GM12878 (cell line): ENCODE results near the gene ANKRD53. TPM values are rescaled to one million over a fixed set of nuclear protein-coding genes. Genes with fewer than 3 reads are reported as not detected.

ENCODE experiments used
- ATAC-seq: fragments of 200-7000 bp; cut with Tn5 transposase; 3 replicates; pipeline ENCODE4 v1.9.1; 2020; ENCODE audit warnings: mild to moderate bottlenecking, moderate library complexity
- BruUV-seq: library from RNA; stranded (reverse); fragments of 400-500 nt; replicated peaks from 2 replicates; lab custom pipeline; 2021; lab: Mats Ljungman, UMichigan
- CTCF ChIA-PET: fragments of 300-600 bp; sonication (Branson Sonifier 250); formaldehyde crosslinking; extraction: SDS; loops from one replicate; lab custom pipeline; 2021; ENCODE audit warnings: inconsistent platforms; lab: Yijun Ruan, JAX
- POLR2A ChIA-PET: fragments of 350-600 bp; formaldehyde crosslinking; extraction: SDS; loops from one replicate; lab custom pipeline; 2021; ENCODE audit warnings: inconsistent platforms; lab: Charles Lee
- RAD21 ChIA-PET: fragments of 300-600 bp; sonication (Branson Sonifier 250); formaldehyde crosslinking; loops from one replicate; lab custom pipeline; 2023; ENCODE audit warnings: antibody characterized with exemption; ENCODE audit not compliant: unreplicated experiment; lab: Charles Lee
- SMC1A ChIA-PET: fragments of 300-600 bp; sonication (Branson Sonifier 250); formaldehyde crosslinking; loops from one replicate; lab custom pipeline; 2023; ENCODE audit not compliant: unreplicated experiment, uncharacterized antibody; lab: Charles Lee
- DNase-seq: peaks from one replicate; pipeline ENCODE4 v3.0.0-alpha.2; 2011; ENCODE audit warnings: low read depth, low spot score
- FAIRE-seq: peaks from 3 replicates; lab custom pipeline; 2011; peaks lifted over from hg19 to GRCh38; lab: Jason Lieb, UNC
- H2AFZ ChIP-seq: 2 replicates; pipeline ENCODE4 v1.6.0; 2011; ENCODE audit warnings: low read depth, low read length, control low read depth; ENCODE audit not compliant: control insufficient read depth
- H3K27ac ChIP-seq: 2 replicates; pipeline ENCODE4 v1.5.1; 2011; ENCODE audit warnings: control low read depth; ENCODE audit not compliant: control insufficient read depth, insufficient read depth
- H3K27me3 ChIP-seq, 2 experiments: replicated peaks in 1 of 2; 2 replicates each; pipeline versions ENCODE4 v1.6.0 to v1.6.1; 2011; ENCODE audit warnings: low read length in 1 of 2; ENCODE audit not compliant: control insufficient read depth in 2 of 2, insufficient read depth in 2 of 2
- H3K36me3 ChIP-seq, 2 experiments: 2 replicates each; pipeline ENCODE4 v1.5.1; 2011; ENCODE audit warnings: low read length in 1 of 2; ENCODE audit not compliant: control insufficient read depth in 2 of 2, insufficient read depth in 2 of 2
- H3K4me1 ChIP-seq: 2 replicates; pipeline ENCODE4 v1.6.1; 2011; ENCODE audit warnings: mild to moderate bottlenecking, low read length, moderate library complexity, mixed read lengths; ENCODE audit not compliant: control insufficient read depth, insufficient read depth
- H3K4me2 ChIP-seq: 2 replicates; pipeline ENCODE4 v1.6.0; 2011; ENCODE audit warnings: control low read depth; ENCODE audit not compliant: control insufficient read depth, insufficient read depth
- H3K4me3 ChIP-seq: fragments of 200-600 bp; sonication (generic); 2 replicates; pipeline ENCODE4 v1.5.1; 2016
- H3K79me2 ChIP-seq: 2 replicates; pipeline ENCODE4 v1.6.0; 2011; ENCODE audit warnings: low read length; ENCODE audit not compliant: control insufficient read depth, insufficient read depth
- H3K9ac ChIP-seq: 2 replicates; pipeline ENCODE4 v1.8.0; 2011; ENCODE audit warnings: low read length, control low read depth, mixed read lengths; ENCODE audit not compliant: control insufficient read depth, insufficient read depth
- H3K9me3 ChIP-seq: replicated peaks from 3 replicates; pipeline ENCODE4 v1.5.1; 2011; ENCODE audit warnings: mild to moderate bottlenecking, low read length; ENCODE audit not compliant: control insufficient read depth, insufficient read depth
- H4K20me1 ChIP-seq: 2 replicates; pipeline ENCODE4 v1.6.0; 2011; ENCODE audit not compliant: control insufficient read depth, insufficient read depth
- CEBPZ ChIP-seq: fragments of 150-350 bp; IDR thresholded peaks from 2 replicates; pipeline ENCODE4 v1.6.1; 2016; ENCODE audit warnings: low read depth, low read length
- ETV6 ChIP-seq, 2 experiments: fragments of 450-650 bp in 1 of 2; IDR thresholded peaks in 1 of 2; conservative IDR thresholded peaks in 1 of 2; 2 replicates each; pipeline ENCODE4 v1.6.1; 2014; ENCODE audit warnings: antibody characterized with exemption in 1 of 2, borderline replicate concordance in 1 of 2, low read depth in 1 of 2, mild to moderate bottlenecking in 1 of 2, moderate library complexity in 1 of 2
- FOXK2 ChIP-seq: fragments of 450-650 bp; IDR thresholded peaks from 2 replicates; pipeline ENCODE4 v1.6.1; 2017; ENCODE audit warnings: mild to moderate bottlenecking, moderate library complexity
- IRF4 ChIP-seq: IDR thresholded peaks from 2 replicates; pipeline ENCODE4 v1.6.1; 2011; ENCODE audit warnings: low read depth, low read length
- MEF2A ChIP-seq: IDR thresholded peaks from 2 replicates; pipeline ENCODE4 v1.6.1; 2011; ENCODE audit warnings: low read depth, mild to moderate bottlenecking, low read length, moderate library complexity; ENCODE audit not compliant: insufficient read depth
- POU2F2 ChIP-seq: IDR thresholded peaks from 3 replicates; pipeline ENCODE4 v1.6.1; 2011; ENCODE audit warnings: low read depth, mild to moderate bottlenecking, low read length, borderline replicate concordance
- RAD21 ChIP-seq: IDR thresholded peaks from 2 replicates; pipeline ENCODE4 v1.6.1; 2011; ENCODE audit warnings: mild to moderate bottlenecking, low read depth, low read length, moderate library complexity; ENCODE audit not compliant: insufficient read depth
- RB1 ChIP-seq: fragments of 450-650 bp; formaldehyde crosslinking; IDR thresholded peaks from 2 replicates; pipeline ENCODE4 v1.6.1; 2017; ENCODE audit warnings: mild to moderate bottlenecking, borderline replicate concordance
- RUNX3 ChIP-seq: IDR thresholded peaks from 2 replicates; pipeline ENCODE4 v1.6.1; 2012; ENCODE audit warnings: low read length, inconsistent platforms
- SREBF1 ChIP-seq: IDR thresholded peaks from 2 replicates; pipeline ENCODE4 v1.6.1; 2012; ENCODE audit warnings: mild to moderate bottlenecking, low read length
- STAT3 ChIP-seq: IDR thresholded peaks from 2 replicates; pipeline ENCODE4 v1.6.1; 2011; ENCODE audit warnings: low read depth, low read length, improper control_type of control experiment
- TAF1 ChIP-seq: IDR thresholded peaks from 2 replicates; pipeline ENCODE4 v1.6.1; 2011; ENCODE audit warnings: mild to moderate bottlenecking, low read depth, low read length, borderline replicate concordance
- WGBS: methylation state at CpG from one replicate; pipeline ENCODE4 v1.1.6; 2016; ENCODE audit warnings: low lambda C conversion rate; ENCODE audit not compliant: insufficient replicate concordance, insufficient coverage; ENCODE audit errors: missing lambda C conversion rate; 5-methylcytosine and 5-hydroxymethylcytosine counted together
- in situ Hi-C: fragments of 300-500 bp; cut with MboI; formaldehyde crosslinking; loops from 9 replicates; pipeline ENCODE4 v1.14.3; 2018; ENCODE audit warnings: mixed read lengths
- intact Hi-C: fragments of 100-400 bp; cut with micrococcal nuclease; formaldehyde crosslinking; loops from one replicate; pipeline ENCODE4 v1.14.2; 2022; ENCODE audit not compliant: unreplicated experiment
- polyA plus RNA-seq, 11 experiments: library from polyadenylated mRNA; depleted of rRNA in 4 of 11; unstranded in 6 of 11; stranded (reverse) in 5 of 11; fragments of >200 nt; fragmentation: Nextera tagmentation in 4 of 11; fragmentation: Illumina TruSeq in 1 of 11; extraction: Ambion mirVana in 4 of 11; extraction: Trizol in 1 of 11; gene quantifications; 1 replicate in 1 of 11; 2 replicates in 10 of 11; pipeline versions ENCODE4 v1.2.1 to v1.2.3, GENCODE V29; 2011 to 2016; ENCODE audit warnings: inconsistent platforms in 2 of 11, missing spikeins in 2 of 11, low read depth in 1 of 11
- total RNA-seq, 4 experiments: library from RNA; depleted of rRNA in 3 of 4; stranded (reverse); fragments of >200 nt in 3 of 4; fragmentation: Illumina TruSeq in 1 of 4; extraction: Trizol in 1 of 4; gene quantifications; 2 replicates each; pipeline versions ENCODE4 v1.2.1 to v1.2.3, GENCODE V29; 2013 to 2021
- TF ChIP-seq, protein P1 (sequence below): fragments of 450-650 bp; formaldehyde crosslinking; IDR thresholded peaks from 2 replicates; pipeline ENCODE4 v1.5.0; 2022; ENCODE audit warnings: mild to moderate bottlenecking, missing genetic modification characterization

ANKRD53 gene
- total and polyA plus RNA-seq, 10 of the 15 experiments (the other 5 are each of a cell fraction or from before 2014, with no cell fraction given) = 0.04 TPM; not detected in 8

- in situ Hi-C loops = no loop called here
- no peaks in the 10 kb centered on the region for H3K4me1 ChIP-seq
- no peak within 1 kb of the TSS for H3K27ac ChIP-seq
- H3K4me3 ChIP-seq = no peak within 1 kb of the TSS
- ChIA-PET RAD21 (no interaction called here), SMC1A (no interaction called here), POLR2A (no interaction called here), CTCF (interaction anchor here (0.6 to 3.4 kb wide), 3 partner anchors 12 to 124 kb away, joined by 3 to 12 read pairs (median 3); no protein-coding TSS in a partner anchor)
- H3K36me3 ChIP-seq = no peaks in the 10 kb centered on the region
- no peak for FAIRE-seq
- no peak for ATAC-seq
- BruUV-seq = no TSS peak
- no peaks in the 10 kb centered on the region for H3K79me2 ChIP-seq
- H2AFZ ChIP-seq = no peak within 1 kb of the TSS
- H3K27me3 ChIP-seq = peaks cover 0 to 5% of the 10 kb centered on the region in 2 experiments; a peak in 2 of 4 replicates
- no peaks in the 10 kb centered on the region for H4K20me1 ChIP-seq
- DNase-seq = no peak
- H3K9ac ChIP-seq = no peak within 1 kb of the TSS
- H3K4me2 ChIP-seq = no peak within 1 kb of the TSS
- TF ChIP-seq TAF1 (no peak), RUNX3 (no peak), IRF4 (no peak), RAD21 (no peak), SREBF1 (no peak), FOXK2 (no peak), RB1 (no peak), STAT3 (no peak), MEF2A (no peak), POU2F2 (no peak), CEBPZ (no peak), ETV6 (conservative IDR thresholded peaks at IDR 0.05 in 1 of 2, IDR thresholded peaks at IDR 0.05 in 1 of 2; ENCODE audit: borderline replicate concordance in 1 of 2, low read depth in 1 of 2) (no peak)
- TF ChIP-seq, protein P1, sequence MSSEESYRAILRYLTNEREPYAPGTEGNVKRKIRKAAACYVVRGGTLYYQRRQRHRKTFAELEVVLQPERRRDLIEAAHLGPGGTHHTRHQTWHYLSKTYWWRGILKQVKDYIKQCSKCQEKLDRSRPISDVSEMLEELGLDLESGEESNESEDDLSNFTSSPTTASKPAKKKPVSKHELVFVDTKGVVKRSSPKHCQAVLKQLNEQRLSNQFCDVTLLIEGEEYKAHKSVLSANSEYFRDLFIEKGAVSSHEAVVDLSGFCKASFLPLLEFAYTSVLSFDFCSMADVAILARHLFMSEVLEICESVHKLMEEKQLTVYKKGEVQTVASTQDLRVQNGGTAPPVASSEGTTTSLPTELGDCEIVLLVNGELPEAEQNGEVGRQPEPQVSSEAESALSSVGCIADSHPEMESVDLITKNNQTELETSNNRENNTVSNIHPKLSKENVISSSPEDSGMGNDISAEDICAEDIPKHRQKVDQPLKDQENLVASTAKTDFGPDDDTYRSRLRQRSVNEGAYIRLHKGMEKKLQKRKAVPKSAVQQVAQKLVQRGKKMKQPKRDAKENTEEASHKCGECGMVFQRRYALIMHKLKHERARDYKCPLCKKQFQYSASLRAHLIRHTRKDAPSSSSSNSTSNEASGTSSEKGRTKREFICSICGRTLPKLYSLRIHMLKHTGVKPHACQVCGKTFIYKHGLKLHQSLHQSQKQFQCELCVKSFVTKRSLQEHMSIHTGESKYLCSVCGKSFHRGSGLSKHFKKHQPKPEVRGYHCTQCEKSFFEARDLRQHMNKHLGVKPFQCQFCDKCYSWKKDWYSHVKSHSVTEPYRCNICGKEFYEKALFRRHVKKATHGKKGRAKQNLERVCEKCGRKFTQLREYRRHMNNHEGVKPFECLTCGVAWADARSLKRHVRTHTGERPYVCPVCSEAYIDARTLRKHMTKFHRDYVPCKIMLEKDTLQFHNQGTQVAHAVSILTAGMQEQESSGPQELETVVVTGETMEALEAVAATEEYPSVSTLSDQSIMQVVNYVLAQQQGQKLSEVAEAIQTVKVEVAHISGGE (CRISPR knock-in tag) = no peak
- WGBS = 22% methylated on average over 13 of the region's 14 CpGs
- H3K9me3 ChIP-seq = no peaks in the 10 kb centered on the region
- intact Hi-C loops = no loop called here
Measured at GRCh38 chr2:70935468-70936164, 42.8 kb upstream of the ANKRD53 start, which contains the start of gene ATP6V1B1. TSS of gene ATP6V1B1 (plus strand) at chr2:70935900. CDS start at chr2:70935955, 55 bp downstream.
